ENCODE measurements around the gene CCIN. TPM values are rescaled to one million over a fixed set of nuclear protein-coding genes. Genes with fewer than 3 reads are reported as not detected.

Gene CCIN
- total and polyA plus RNA-seq, 2 of the 4 experiments (the other 2 are of a cell fraction) = 0.80 to 1.1 TPM

DNA sequence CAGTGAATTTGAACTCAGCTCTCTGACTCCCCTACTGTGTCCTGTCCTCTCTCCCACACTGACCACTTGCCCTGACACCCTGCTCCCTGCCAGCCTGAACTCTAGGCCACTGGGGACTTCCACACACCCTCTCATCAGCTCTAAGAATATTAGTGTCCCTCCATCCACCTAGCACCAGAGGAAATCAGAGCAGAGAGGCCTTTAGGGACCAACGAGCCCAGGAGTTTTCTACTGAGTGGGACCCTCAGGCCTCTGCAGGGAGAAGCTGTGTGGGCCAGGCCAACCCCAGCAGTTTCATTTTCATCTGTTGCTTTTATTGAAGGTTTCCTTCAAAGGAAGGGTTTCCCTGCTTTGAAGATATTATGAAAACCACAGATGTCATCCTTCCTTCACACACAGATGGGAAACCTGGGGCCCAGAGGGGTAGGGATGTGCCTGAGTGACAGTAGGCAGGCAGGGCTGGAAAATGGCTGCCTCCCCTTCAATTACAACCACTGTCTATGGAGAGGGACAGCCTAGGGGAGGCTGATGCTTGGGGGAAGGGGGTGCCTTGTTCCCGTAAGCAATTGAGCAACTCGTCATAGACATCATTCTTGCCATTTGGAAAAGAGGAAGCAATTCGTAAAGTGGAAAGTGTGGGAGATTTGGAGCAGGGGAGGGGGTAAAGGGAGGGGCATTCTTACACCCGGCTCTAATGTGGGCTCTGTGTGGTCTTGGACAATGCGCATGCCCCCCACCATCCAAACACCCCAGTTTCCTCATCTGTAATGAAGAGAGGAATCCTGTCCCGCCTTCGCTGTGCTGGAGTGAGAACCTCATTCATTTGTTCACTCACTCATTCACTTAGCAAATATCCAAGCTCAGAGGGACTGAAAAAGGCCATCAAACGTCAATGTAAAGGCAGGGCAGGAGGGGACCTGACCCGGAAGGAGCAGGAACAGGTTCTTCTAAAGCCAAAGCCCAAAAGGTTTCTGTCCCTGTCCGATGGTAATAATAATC lies 28.8 kb upstream of the CCIN start:
- H2AFZ ChIP-seq (replicated peaks; ENCODE audit: low read length, poor library complexity) = no peak overlapping the region
- POLR2A ChIA-PET (ENCODE audit: unreplicated experiment) = interaction anchor here (0.5 to 1.2 kb wide), 3 partner anchors 9 to 364 kb away, joined by 4 to 5 read pairs (median 4); no protein-coding TSS in a partner anchor
- DNase-seq (no peak), ATAC-seq (ENCODE audit: low read depth) (no peak)
- H3K9me1 ChIP-seq (ENCODE audit: insufficient read depth, low read length) = peaks cover 18% of the 10 kb centered on the region
- in situ Hi-C loops (cut with MboI; ENCODE audit: low sequenced_read_pairs) = no loop called here
- H3K14ac ChIP-seq (replicated peaks; ENCODE audit: low read depth, low read length) = no peak overlapping the region
- no peak overlapping the region for H3K56ac ChIP-seq (ENCODE audit: extremely low read depth, insufficient read depth, low read length)
- H3K18ac ChIP-seq (ENCODE audit: low read depth, low read length) = no peak overlapping the region
- BruUV-seq (replicated peaks) = no TSS peak
- no peaks in the 10 kb centered on the region for H3K27me3 ChIP-seq (ENCODE audit: control insufficient read depth, insufficient read depth, low read length)
- peaks cover 41 to 81% of the 10 kb centered on the region in 2 experiments for H3K79me1 ChIP-seq (ENCODE audit: low read depth in 1 of 2, low read length in 2 of 2)
- no peak overlapping the region for H4K8ac ChIP-seq (ENCODE audit: low read depth in 2 of 2, low read length in 2 of 2)
- H2BK5ac ChIP-seq (ENCODE audit: low read depth, low read length, poor library complexity, severe bottlenecking) = no peak overlapping the region
- intact Hi-C loops (cut with micrococcal nuclease) = no loop called here
- no peak overlapping the region for H3K4ac ChIP-seq (ENCODE audit: low read depth, low read length)
- no peak overlapping the region; the same call in 1 of the 2 replicates for H3K4me2 ChIP-seq (ENCODE audit: low read depth, low read length)
- H3K23ac ChIP-seq (ENCODE audit: low read depth, low read length) = no peak overlapping the region
- no peak overlapping the region for H2BK20ac ChIP-seq (ENCODE audit: low read depth, low read length)
- H3K36me3 ChIP-seq (ENCODE audit: control insufficient read depth, insufficient read depth, low read length) = peaks cover 30% of the 10 kb centered on the region
- no peaks in the 10 kb centered on the region for H3K9me3 ChIP-seq (ENCODE audit: control insufficient read depth, insufficient read depth, low read length)
- H3K27ac ChIP-seq (ENCODE audit: insufficient read depth, low read length) = no peak overlapping the region
- H3K4me3 ChIP-seq (ENCODE audit: insufficient read depth, low read depth, low read length) = no peak overlapping the region
- no peak overlapping the region for H4K91ac ChIP-seq (ENCODE audit: insufficient read depth, low read depth, low read length)
- H2AK5ac ChIP-seq (ENCODE audit: low read depth, low read length) = no peak overlapping the region; the same call in 1 of the 2 replicates
- H3K9ac ChIP-seq (ENCODE audit: low read depth, low read length) = peak overlapping the region; percentile 16; the same call in 1 of the 2 replicates
- dilution Hi-C loops (cut with HindIII; ENCODE audit: low sequenced_read_pairs, unreplicated experiment) = no loop called here
- 100% methylated on average over 1 of the region's 11 CpGs; no CpG with 5 or more reads in 1 of the 2 experiments for WGBS, 2 experiments (ENCODE audit: extremely low coverage in 2 of 2, insufficient read length in 1 of 2)
- H4K20me1 ChIP-seq (ENCODE audit: insufficient read depth, low read length) = peaks cover 53% of the 10 kb centered on the region
- no peak overlapping the region for H2AK9ac ChIP-seq (replicated peaks; ENCODE audit: low read depth, low read length, poor library complexity)
- H3K4me1 ChIP-seq (ENCODE audit: control insufficient read depth, insufficient read depth, low read length) = peaks cover 19% of the 10 kb centered on the region
- no peak overlapping the region for H2BK15ac ChIP-seq (ENCODE audit: low read depth, low read length)
- H4K5ac ChIP-seq (ENCODE audit: low read depth, low read length) = no peak overlapping the region
- H2BK120ac ChIP-seq (ENCODE audit: low read depth, low read length) = no peak overlapping the region
- CTCF ChIA-PET = interaction anchor here (0.5 to 1.4 kb wide), 4 partner anchors 9 to 377 kb away, joined by 3 to 4 read pairs (median 3); partner anchors contain the start of gene CLTA
- TF ChIP-seq CEBPB (IDR thresholded peaks at IDR 0.05; ENCODE audit: low read depth, low read length) = no peak
- no peak for TF ChIP-seq FOS (IDR thresholded peaks at IDR 0.05; ENCODE audit: low read depth, low read length)
- TF ChIP-seq MAZ (IDR thresholded peaks at IDR 0.05; ENCODE audit: borderline replicate concordance, low read depth, low read length) = no peak
- TF ChIP-seq, protein P1, sequence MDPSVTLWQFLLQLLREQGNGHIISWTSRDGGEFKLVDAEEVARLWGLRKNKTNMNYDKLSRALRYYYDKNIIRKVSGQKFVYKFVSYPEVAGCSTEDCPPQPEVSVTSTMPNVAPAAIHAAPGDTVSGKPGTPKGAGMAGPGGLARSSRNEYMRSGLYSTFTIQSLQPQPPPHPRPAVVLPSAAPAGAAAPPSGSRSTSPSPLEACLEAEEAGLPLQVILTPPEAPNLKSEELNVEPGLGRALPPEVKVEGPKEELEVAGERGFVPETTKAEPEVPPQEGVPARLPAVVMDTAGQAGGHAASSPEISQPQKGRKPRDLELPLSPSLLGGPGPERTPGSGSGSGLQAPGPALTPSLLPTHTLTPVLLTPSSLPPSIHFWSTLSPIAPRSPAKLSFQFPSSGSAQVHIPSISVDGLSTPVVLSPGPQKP (IDR thresholded peaks at IDR 0.05; ENCODE audit: borderline replicate concordance, low read depth, low read length) = no peak
- TF ChIP-seq, protein P2, sequence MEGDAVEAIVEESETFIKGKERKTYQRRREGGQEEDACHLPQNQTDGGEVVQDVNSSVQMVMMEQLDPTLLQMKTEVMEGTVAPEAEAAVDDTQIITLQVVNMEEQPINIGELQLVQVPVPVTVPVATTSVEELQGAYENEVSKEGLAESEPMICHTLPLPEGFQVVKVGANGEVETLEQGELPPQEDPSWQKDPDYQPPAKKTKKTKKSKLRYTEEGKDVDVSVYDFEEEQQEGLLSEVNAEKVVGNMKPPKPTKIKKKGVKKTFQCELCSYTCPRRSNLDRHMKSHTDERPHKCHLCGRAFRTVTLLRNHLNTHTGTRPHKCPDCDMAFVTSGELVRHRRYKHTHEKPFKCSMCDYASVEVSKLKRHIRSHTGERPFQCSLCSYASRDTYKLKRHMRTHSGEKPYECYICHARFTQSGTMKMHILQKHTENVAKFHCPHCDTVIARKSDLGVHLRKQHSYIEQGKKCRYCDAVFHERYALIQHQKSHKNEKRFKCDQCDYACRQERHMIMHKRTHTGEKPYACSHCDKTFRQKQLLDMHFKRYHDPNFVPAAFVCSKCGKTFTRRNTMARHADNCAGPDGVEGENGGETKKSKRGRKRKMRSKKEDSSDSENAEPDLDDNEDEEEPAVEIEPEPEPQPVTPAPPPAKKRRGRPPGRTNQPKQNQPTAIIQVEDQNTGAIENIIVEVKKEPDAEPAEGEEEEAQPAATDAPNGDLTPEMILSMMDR (conservative IDR thresholded peaks at IDR 0.05; ENCODE audit: low read depth, low read length) = no peak
- no peak for TF ChIP-seq POLR2A (IDR thresholded peaks at IDR 0.05; ENCODE audit: low read depth, low read length)
- no peak for TF ChIP-seq CHD1 (IDR thresholded peaks at IDR 0.05; ENCODE audit: low read depth, low read length)
- no peak for TF ChIP-seq RCOR1 (IDR thresholded peaks at IDR 0.05; ENCODE audit: insufficient replicate concordance, low read length)
- TF ChIP-seq MAFK (IDR thresholded peaks at IDR 0.05; ENCODE audit: low read depth, low read length) = no peak
- TF ChIP-seq NFE2L2 (IDR thresholded peaks at IDR 0.05; ENCODE audit: low read depth, low read length) = no peak
- TF ChIP-seq, protein P3, sequence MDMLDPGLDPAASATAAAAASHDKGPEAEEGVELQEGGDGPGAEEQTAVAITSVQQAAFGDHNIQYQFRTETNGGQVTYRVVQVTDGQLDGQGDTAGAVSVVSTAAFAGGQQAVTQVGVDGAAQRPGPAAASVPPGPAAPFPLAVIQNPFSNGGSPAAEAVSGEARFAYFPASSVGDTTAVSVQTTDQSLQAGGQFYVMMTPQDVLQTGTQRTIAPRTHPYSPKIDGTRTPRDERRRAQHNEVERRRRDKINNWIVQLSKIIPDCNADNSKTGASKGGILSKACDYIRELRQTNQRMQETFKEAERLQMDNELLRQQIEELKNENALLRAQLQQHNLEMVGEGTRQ (IDR thresholded peaks at IDR 0.05; ENCODE audit: low read depth, low read length) = no peak
- TF ChIP-seq SMC3 (IDR thresholded peaks at IDR 0.05; ENCODE audit: low read depth, low read length) = no peak
- no peak for TF ChIP-seq RFX5 (IDR thresholded peaks at IDR 0.05; ENCODE audit: low read depth, low read length)
